Measurements from ENCODE around the gene TULP1.
A peak's percentile ranks its signal among the peaks of the same experiment; 100 is the strongest.
"Not testable (repeated sequence)": the region's sequence is repeated elsewhere in the genome, so short reads cannot be mapped to it uniquely, and the experiment has no call there.

Gene TULP1

GRCh38 chr6:35512740-35513139, at the start of gene TULP1:
Gene TULP1 (minus strand): TSS chr6:35512896. CDS start chr6:35512858, 38 bp downstream.
- DNase-seq (ENCODE audit: low spot score): no peak

GRCh38 chr6:35562060-35562459, 49.4 kb upstream of the TULP1 start:
- DNase-seq (ENCODE audit: low spot score): no peak

DNA sequence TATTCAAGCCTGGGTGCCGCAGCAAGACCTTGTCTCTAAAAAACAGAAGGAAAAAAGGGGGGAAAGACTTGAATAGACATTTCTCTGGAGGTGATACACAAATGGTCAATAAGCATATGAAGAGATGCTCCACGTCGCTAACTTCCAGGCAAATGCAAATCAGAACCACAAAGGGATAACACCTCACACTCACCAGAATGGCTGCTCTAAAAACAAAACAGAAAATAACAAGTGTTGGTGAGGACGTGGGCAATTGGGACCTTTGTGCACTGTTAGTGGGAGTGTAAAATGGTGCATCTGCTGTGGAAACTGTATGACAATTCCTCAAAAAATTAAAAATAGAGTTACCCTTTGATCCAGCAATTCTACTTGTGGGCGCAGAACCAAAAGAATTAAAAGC, 48.4 kb upstream of the TULP1 start:
- no peak for DNase-seq (ENCODE audit: low spot score)

- no peak for DNase-seq (ENCODE audit: low spot score)
Observed at GRCh38 chr6:35558571-35558970, 45.9 kb upstream of the TULP1 start.

- DNase-seq (ENCODE audit: low spot score): no peak
Observed at GRCh38 chr6:35557239-35557638, 44.5 kb upstream of the TULP1 start.

GRCh38 chr6:35554811-35555210, 42.1 kb upstream of the TULP1 start:
- DNase-seq (ENCODE audit: low spot score): no peak

GRCh38 chr6:35553315-35553714, 40.6 kb upstream of the TULP1 start:
- DNase-seq (ENCODE audit: low spot score): no peak

DNA sequence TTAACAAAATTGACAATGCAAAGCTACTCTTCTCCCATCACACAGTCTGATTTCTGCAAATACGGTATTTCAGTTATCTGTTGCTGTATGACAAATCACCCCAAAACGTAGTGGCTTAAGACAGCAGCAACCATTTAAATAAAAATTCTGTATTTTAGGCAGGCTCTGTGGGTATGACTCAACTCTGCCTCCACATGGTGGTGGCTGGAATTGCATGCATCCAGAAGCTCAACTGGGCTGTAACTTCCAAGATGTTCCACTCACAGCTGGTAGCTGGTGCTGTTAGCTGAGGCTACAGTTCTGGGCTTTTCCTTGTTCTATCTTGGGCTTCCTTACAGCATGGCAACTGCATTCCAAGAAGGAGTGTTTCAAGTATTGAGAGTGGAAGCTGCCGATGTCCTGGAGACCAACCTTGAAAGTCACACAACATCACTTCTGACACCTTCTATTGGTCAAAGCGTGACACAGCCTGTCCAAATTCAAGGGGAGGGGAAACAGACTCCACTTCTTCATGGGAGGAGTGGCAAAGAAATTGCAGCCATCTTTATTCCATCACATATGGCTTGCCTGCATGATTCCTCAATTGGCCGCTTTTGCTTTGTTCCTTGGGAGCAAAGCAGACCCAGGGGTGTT, 39.7 kb upstream of the TULP1 start:
- peak; percentile 40 for DNase-seq (ENCODE audit: low spot score)

DNA sequence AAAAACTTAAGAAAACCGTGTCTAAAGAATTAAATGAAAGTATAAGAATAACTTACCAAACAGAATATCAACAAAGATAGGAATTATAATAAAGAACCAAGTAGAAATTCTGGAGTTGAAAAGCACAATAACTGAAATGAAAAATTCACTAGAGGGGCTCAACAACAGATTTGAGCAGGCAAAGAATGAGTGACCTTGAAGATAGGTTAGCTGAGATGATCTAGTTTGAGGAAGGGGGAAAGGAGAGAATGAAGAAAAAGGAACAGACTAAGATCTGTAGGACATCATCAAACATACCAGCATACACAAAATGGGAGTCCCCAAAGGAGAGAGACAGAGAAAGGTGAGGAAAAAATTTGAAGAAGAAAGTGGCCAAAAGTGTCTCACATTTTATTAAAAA, 37.7 kb upstream of the TULP1 start:
- DNase-seq (ENCODE audit: low spot score): no peak

DNA sequence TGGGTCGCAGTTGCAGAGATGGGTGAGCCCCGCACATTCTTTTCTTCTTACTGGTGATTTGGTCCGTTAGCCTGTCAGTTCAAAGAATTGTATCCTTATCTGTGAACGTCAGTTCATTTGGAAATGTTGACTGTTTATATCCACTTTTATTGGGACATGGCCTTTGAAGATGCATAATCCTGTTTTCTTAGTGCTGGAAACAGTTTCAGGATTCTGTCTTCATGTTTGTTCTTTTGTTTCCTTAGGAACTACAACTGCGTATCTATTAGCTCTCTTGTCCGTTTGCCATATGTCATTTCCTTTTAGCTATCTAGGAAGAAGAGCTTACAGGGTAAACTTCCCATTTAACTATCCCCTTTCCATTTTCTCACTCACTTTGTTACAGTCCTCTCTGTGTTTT, 35.0 kb upstream of the TULP1 start:
- DNase-seq (ENCODE audit: low spot score): no peak

DNA sequence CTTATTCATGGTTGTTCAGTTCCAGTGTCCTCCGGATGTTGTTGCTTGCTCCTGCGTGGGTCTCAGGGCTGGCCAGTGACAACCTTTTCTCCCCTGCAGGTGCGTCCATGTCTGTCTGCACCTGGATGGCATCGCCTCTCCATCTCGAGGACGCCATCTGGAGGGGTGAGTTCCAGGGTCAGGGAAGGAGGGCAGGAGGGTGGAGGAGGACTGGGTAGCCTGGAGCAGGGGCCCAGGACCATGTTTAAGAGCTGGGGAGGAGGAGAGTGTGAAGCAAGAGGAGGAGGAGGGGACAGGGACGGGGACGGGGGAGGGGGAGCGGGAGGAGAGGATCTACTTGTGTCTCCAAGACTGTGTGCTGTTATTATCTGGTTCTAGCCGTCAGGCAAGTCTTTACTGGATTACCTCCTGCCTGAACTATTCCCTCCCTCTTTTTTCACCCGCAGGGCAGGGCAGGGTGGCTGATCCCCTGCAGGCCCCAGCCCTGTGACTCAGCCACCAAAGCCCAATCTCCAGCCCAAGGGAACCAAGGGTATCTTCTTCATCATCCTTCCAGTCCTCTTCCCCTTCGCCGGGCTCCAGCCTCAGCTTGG, 32.2 kb upstream of the TULP1 start:
- DNase-seq (ENCODE audit: low spot score): no peak

DNA sequence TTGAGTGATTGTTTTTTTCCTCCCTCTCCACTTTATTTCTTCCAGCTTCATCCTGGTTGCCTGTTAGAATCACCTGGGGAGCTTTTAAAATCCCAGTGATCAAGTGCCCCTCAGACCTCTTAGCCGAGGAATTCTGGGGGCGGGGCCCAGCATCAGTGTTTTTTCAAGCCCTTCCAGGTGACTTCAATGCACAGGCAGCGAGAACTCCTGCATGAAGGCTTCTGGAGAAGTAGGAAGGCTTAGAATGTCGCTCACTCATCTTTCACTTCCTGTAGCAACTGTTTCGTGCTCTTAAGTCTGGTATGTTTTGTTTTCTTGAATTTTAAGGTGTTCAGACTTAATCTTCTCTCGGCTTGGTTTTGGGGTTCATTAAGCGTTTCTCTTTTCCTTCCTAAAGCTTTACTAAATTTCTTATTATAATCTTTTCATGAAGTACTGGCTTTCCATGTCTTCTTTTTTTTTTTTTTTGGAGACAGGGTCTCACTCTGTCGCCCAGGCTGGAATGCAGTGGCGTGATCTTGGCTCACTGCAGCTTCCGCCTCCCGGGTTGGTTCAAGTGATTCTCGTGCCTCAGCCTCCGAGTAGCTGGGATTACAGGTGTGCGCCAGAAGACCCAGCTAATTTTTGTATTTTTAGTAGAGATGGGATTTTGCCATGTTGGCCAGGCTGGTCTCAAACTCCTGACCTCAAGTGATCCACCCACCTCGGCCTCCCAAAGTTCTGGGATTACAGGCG, 30.9 kb upstream of the TULP1 start:
- DNase-seq (ENCODE audit: low spot score): no peak

- no peak for DNase-seq (ENCODE audit: low spot score)
Observed at GRCh38 chr6:35541836-35542235, 29.1 kb upstream of the TULP1 start.

GRCh38 chr6:35539223-35539622, 26.5 kb upstream of the TULP1 start:
- DNase-seq (ENCODE audit: low spot score): no peak

DNA sequence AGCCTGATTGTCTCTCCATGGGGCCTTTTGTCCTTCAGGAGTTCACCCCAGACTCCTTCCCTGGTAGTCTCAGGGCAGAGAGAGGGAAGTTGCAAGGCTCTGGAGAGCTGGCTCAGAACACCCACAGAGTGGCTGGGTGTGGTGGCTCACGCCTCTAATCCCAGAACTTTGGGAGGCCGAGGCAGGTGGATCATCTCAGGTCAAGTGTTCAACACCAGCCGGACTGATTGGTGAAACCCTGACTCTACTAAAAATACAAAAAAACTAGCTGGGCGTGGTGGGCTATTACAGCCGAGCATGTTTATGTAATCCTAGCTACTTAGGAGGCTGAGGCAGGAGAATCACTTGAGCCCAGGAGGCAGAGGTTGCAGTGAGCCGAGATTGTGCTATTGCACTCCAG, 23.2 kb upstream of the TULP1 start:
- not testable (repeated sequence) for DNase-seq (ENCODE audit: low spot score)

GRCh38 chr6:35534407-35535170, 21.9 kb upstream of the TULP1 start:
- DNase-seq (ENCODE audit: low spot score): no peak

- no peak for DNase-seq (ENCODE audit: low spot score)
Observed at GRCh38 chr6:35533981-35534380, 21.3 kb upstream of the TULP1 start.

DNA sequence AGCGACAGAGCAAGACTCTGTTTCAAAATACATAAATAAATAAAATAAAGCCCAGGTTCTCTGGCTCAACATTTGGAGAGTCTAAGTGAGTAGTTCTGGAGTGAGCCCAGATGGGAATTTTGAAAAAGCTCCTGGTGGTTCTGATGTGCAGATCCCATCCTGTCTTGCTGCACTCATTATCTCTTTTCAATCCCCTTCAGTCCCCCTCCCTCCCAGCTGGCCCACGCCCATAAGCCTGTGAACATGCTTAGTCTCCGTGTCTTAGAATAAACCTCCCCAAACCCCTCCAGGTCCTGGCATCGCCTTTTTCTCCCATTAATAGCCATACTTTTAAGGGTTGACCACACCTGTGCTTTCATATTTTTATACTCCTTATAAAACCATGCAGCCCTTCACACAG, 19.4 kb upstream of the TULP1 start:
- no peak for DNase-seq (ENCODE audit: low spot score)

DNA sequence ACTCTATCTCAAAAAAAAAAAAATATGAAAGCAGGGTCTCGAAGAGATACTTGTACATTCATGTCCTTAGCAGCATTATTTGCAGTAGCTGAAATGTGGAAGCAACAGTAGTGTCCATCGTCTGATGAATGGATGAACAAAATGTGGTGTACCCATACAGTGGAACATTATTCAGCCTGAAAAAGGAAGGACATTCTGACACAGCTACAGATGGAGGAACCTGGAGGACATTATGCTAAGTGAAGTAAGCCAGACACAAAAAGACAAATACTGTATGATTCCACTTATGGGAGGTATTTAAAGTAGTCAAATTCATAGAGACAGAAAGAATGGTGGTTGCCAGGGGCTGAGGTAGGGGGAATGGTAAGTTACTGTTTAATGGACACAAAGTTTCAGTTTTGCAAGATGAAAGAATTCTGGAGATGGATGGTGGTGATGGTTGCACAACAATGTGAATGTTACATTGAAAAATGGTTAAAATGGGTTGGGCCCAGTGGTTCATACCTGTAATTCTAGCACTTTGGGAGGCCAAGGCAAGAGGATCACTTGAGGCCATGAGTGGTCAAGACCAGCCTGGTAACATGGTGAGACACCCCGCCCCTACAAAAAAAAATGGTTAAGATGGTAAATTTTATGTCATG, 11.8 kb upstream of the TULP1 start:
- DNase-seq (ENCODE audit: low spot score): no peak

- peak; percentile 93 for DNase-seq (ENCODE audit: low spot score)
Observed at GRCh38 chr6:35522660-35523658, 10.3 kb upstream of the TULP1 start.

DNA sequence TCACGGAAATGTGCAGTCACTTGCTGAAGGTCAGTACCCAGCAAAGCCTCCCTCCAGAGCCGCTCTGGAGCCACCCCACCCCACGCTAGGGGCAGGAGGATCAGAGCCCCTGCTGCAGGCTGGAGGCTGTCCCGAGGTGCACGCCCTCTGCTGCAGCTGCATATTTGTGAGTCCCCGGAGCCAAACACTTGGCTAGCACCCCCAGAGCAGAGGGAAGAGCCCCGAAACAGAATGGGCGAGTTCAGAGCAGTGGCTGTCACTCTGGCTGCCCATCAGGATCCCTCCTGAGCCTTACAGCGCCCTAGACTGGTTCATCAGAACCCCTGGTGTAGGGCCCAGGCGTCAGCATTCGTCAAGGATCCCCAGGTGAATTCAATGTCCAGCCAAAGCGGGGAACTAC, 9.5 kb upstream of the TULP1 start:
- no peak for DNase-seq (ENCODE audit: low spot score)

All from AG20443 (cell line).